CD14-positive monocyte (primary cell): Measurements from ENCODE around the gene SPAG16. TPM values are rescaled to one million over a fixed set of nuclear protein-coding genes. Genes with fewer than 3 reads are reported as not detected.

Experiments
- DNase-seq, 3 donors: peaks; one replicate each; pipeline ENCODE4 v3.0.0-alpha.2; 2011 to 2022
- H2AFZ ChIP-seq: 2 replicates; pipeline ENCODE4 v1.6.0; 2012; ENCODE audit warnings: mild to moderate bottlenecking, low read depth, low read length, inconsistent platforms; ENCODE audit not compliant: insufficient read depth, poor library complexity, severe bottlenecking
- H3K27ac ChIP-seq, 2 donors: 1 replicate in 1 of 2; 2 replicates in 1 of 2; pipeline ENCODE4 v1.5.1; 2012 to 2013; ENCODE audit warnings: low read length in 2 of 2, control low read depth in 1 of 2, inconsistent platforms in 1 of 2, low read depth in 1 of 2, mild to moderate bottlenecking in 1 of 2
- H3K27me3 ChIP-seq, 2 donors: one replicate each; pipeline versions ENCODE4 v1.6.0 to v1.6.1; 2011 to 2013; ENCODE audit warnings: low read length in 2 of 2; ENCODE audit not compliant: control insufficient read depth in 2 of 2, insufficient read depth in 2 of 2
- H3K36me3 ChIP-seq, 2 donors: replicated peaks in 1 of 2; 1 replicate in 1 of 2; 2 replicates in 1 of 2; pipeline versions ENCODE4 v1.5.1 to v1.6.1; 2012 to 2013; ENCODE audit warnings: low read length in 2 of 2, control low read depth in 1 of 2, inconsistent platforms in 1 of 2, mild to moderate bottlenecking in 1 of 2; ENCODE audit not compliant: insufficient read depth in 2 of 2, control insufficient read depth in 1 of 2
- H3K4me1 ChIP-seq, 2 donors: 1 replicate in 1 of 2; 2 replicates in 1 of 2; pipeline versions ENCODE4 v1.5.1 to v1.6.1; 2012 to 2013; ENCODE audit warnings: low read length in 2 of 2, control low read depth in 1 of 2, inconsistent platforms in 1 of 2, mild to moderate bottlenecking in 1 of 2, moderate library complexity in 1 of 2; ENCODE audit not compliant: insufficient read depth in 2 of 2, control insufficient read depth in 1 of 2
- H3K4me2 ChIP-seq: replicated peaks from 2 replicates; pipeline ENCODE3; 2012; ENCODE audit warnings: low read length, moderate library complexity, mild to moderate bottlenecking; ENCODE audit not compliant: poor library complexity, severe bottlenecking; ENCODE audit errors: extremely low read depth
- H3K4me3 ChIP-seq, 3 experiments: fragments of 200-600 bp in 1 of 3; sonication (generic) in 1 of 3; replicated peaks in 1 of 3; 1 replicate in 2 of 3; 2 replicates in 1 of 3; pipeline ENCODE4 v1.5.1; 2011 to 2013; ENCODE audit warnings: low read length in 3 of 3, mild to moderate bottlenecking in 3 of 3, control low read depth in 2 of 3, low read depth in 2 of 3, inconsistent platforms in 1 of 3, moderate library complexity in 1 of 3
- H3K79me2 ChIP-seq: 2 replicates; pipeline ENCODE4 v1.6.0; 2012; ENCODE audit warnings: mild to moderate bottlenecking, control low read depth, inconsistent platforms, low read length, moderate library complexity; ENCODE audit not compliant: insufficient read depth
- H3K9ac ChIP-seq: 2 replicates; pipeline ENCODE4 v1.6.0; 2017; ENCODE audit warnings: low read length, mild to moderate bottlenecking; ENCODE audit not compliant: insufficient read depth, poor library complexity, severe bottlenecking
- H3K9me3 ChIP-seq, 2 donors: replicated peaks in 1 of 2; 1 replicate in 1 of 2; 2 replicates in 1 of 2; pipeline versions ENCODE4 v1.5.1 to v1.6.1; 2012 to 2013; ENCODE audit warnings: low read length in 2 of 2, control low read depth in 1 of 2; ENCODE audit not compliant: control insufficient read depth in 1 of 2, insufficient read depth in 1 of 2
- H4K20me1 ChIP-seq: 2 replicates; pipeline ENCODE4 v1.6.0; 2012; ENCODE audit warnings: mild to moderate bottlenecking, low read length, control low read depth, moderate library complexity; ENCODE audit not compliant: insufficient read depth
- H3K27ac Mint-ChIP-seq, 7 donors: one replicate each; pipeline ENCODE4 v1.8.0; 2020; ENCODE audit warnings: mild to moderate bottlenecking in 7 of 7, mixed read lengths in 7 of 7, moderate library complexity in 6 of 7, inconsistent platforms in 2 of 7
- H3K27me3 Mint-ChIP-seq, 3 donors: one replicate each; pipeline ENCODE4 v1.8.0; 2021 to 2022; ENCODE audit warnings: low read depth in 3 of 3, mild to moderate bottlenecking in 3 of 3, mixed read lengths in 3 of 3, moderate library complexity in 3 of 3, inconsistent platforms in 1 of 3
- H3K36me3 Mint-ChIP-seq, 2 donors: one replicate each; pipeline ENCODE4 v1.8.0; 2020; ENCODE audit warnings: mixed read lengths in 2 of 2, inconsistent platforms in 1 of 2, mild to moderate bottlenecking in 1 of 2
- H3K4me1 Mint-ChIP-seq: one replicate; pipeline ENCODE4 v1.8.0; 2020; ENCODE audit warnings: mild to moderate bottlenecking, mixed read lengths
- H3K4me3 Mint-ChIP-seq, 2 donors: one replicate each; pipeline ENCODE4 v1.8.0; 2020; ENCODE audit warnings: mild to moderate bottlenecking in 2 of 2, mixed read lengths in 2 of 2, moderate library complexity in 1 of 2
- H3K9me3 Mint-ChIP-seq, 7 donors: one replicate each; pipeline ENCODE4 v1.8.0; 2020 to 2022; ENCODE audit warnings: mixed read lengths in 7 of 7, mild to moderate bottlenecking in 6 of 7, moderate library complexity in 6 of 7, inconsistent platforms in 2 of 7
- CTCF ChIP-seq: fragments of 200-600 bp; IDR thresholded peaks from one replicate; pipeline ENCODE4 v1.8.0; 2022; ENCODE audit warnings: antibody characterized with exemption, mild to moderate bottlenecking
- WGBS: methylation state at CpG from one replicate; pipeline ENCODE4 v1.1.5; 2013; ENCODE audit warnings: missing lambda C conversion rate; ENCODE audit not compliant: insufficient coverage; 5-methylcytosine and 5-hydroxymethylcytosine counted together
- intact Hi-C, 2 donors: fragments of 100-400 bp; cut with micrococcal nuclease; formaldehyde crosslinking; loops; one replicate each; pipeline versions ENCODE4 v1.15.0 to v1.15.1; 2023
- polyA plus RNA-seq, 3 donors: library from polyadenylated mRNA; depleted of rRNA in 1 of 3; unstranded in 2 of 3; stranded (reverse) in 1 of 3; fragments of 300-500 nt in 2 of 3; fragments of >200 nt in 1 of 3; fragmentation: Illumina TruSeq in 2 of 3; gene quantifications; 1 replicate in 2 of 3; 2 replicates in 1 of 3; pipeline ENCODE4 v1.2.3, GENCODE V29; 2012 to 2021

The SPAG16 gene
- polyA plus RNA-seq, 3 donors: 0.12 to 0.30 TPM; not detected in 1

GRCh38 chr2:213723707-213724106 lies 439.4 kb downstream of the SPAG16 start:
- H3K36me3 ChIP-seq: no peaks in the 10 kb centered on the region
- no peak overlapping the region for H3K4me3 ChIP-seq
- Mint-ChIP-seq H3K4me1 (no peaks in the 10 kb centered on the region), H3K27ac (no peak overlapping the region), H3K27me3 (peaks cover 0 to 2% (median 0%) of the 10 kb centered on the region in 3 donors), H3K4me3 (no peak overlapping the region), H3K9me3 (peaks cover 2 to 17% (median 8%) of the 10 kb centered on the region in 7 donors), H3K36me3 (no peaks in the 10 kb centered on the region)
- intact Hi-C loops: no loop called here
- H3K4me2 ChIP-seq: no peak overlapping the region
- no peaks in the 10 kb centered on the region for H3K4me1 ChIP-seq
- no peak overlapping the region for H2AFZ ChIP-seq
- no CpG with 5 or more reads among the region's 1 CpG for WGBS
- no peak for DNase-seq
- peaks cover 0 to 8% of the 10 kb centered on the region in 2 donors for H3K9me3 ChIP-seq
- no peak for TF ChIP-seq CTCF
- H4K20me1 ChIP-seq: no peaks in the 10 kb centered on the region
- no peak overlapping the region for H3K9ac ChIP-seq
- H3K27me3 ChIP-seq: no peaks in the 10 kb centered on the region
- H3K27ac ChIP-seq: no peak overlapping the region
- H3K79me2 ChIP-seq: no peaks in the 10 kb centered on the region

GRCh38 chr2:213726101-213726500 lies 441.8 kb downstream of the SPAG16 start:
- Histone ChIP-seq H3K27ac (no peak overlapping the region), H3K27me3 (no peaks in the 10 kb centered on the region), H3K4me2 (no peak overlapping the region), H3K79me2 (no peaks in the 10 kb centered on the region), H3K9ac (no peak overlapping the region), H3K4me1 (no peaks in the 10 kb centered on the region), H3K4me3 (no peak overlapping the region), H3K36me3 (no peaks in the 10 kb centered on the region), H2AFZ (no peak overlapping the region), H3K9me3 (no peaks in the 10 kb centered on the region), H4K20me1 (no peaks in the 10 kb centered on the region)
- H3K36me3 Mint-ChIP-seq: no peaks in the 10 kb centered on the region
- H3K4me1 Mint-ChIP-seq: no peaks in the 10 kb centered on the region
- intact Hi-C loops: no loop called here
- TF ChIP-seq CTCF: no peak
- no peak overlapping the region for H3K4me3 Mint-ChIP-seq
- DNase-seq: no peak
- WGBS: no CpG with 5 or more reads among the region's 1 CpG
- no peaks in the 10 kb centered on the region for H3K27me3 Mint-ChIP-seq
- H3K27ac Mint-ChIP-seq: no peak overlapping the region
- H3K9me3 Mint-ChIP-seq: peaks cover 0 to 9% (median 3%) of the 10 kb centered on the region in 7 donors
